Endodermal cell (in vitro differentiated cells): Measurements from ENCODE around the gene SLC26A8. TPM values are rescaled to one million over a fixed set of nuclear protein-coding genes. Genes with fewer than 3 reads are reported as not detected.
"Not testable (repeated sequence)": the region's sequence is repeated elsewhere in the genome, so short reads cannot be mapped to it uniquely, and the experiment has no call there.

Source experiments
- DNase-seq: peaks from one replicate; pipeline ENCODE4 v3.0.0-alpha.2; 2017
- H3K27ac ChIP-seq: 2 replicates; pipeline ENCODE4 v1.5.1; 2013; ENCODE audit warnings: mild to moderate bottlenecking, low read depth, low read length, moderate library complexity
- H3K27me3 ChIP-seq: 2 replicates; pipeline ENCODE4 v1.6.1; 2013; ENCODE audit warnings: mild to moderate bottlenecking, low read length, moderate library complexity; ENCODE audit not compliant: insufficient read depth, control insufficient read depth, poor library complexity, severe bottlenecking
- H3K36me3 ChIP-seq: 2 replicates; pipeline ENCODE4 v1.7.0; 2013; ENCODE audit warnings: mild to moderate bottlenecking, low read length, moderate library complexity; ENCODE audit not compliant: control insufficient read depth, insufficient read depth
- H3K4me1 ChIP-seq: one replicate; pipeline ENCODE4 v1.7.0; 2013; ENCODE audit warnings: low read length; ENCODE audit not compliant: control insufficient read depth, insufficient read depth
- H3K4me3 ChIP-seq: 2 replicates; pipeline ENCODE4 v1.5.1; 2013; ENCODE audit warnings: mild to moderate bottlenecking, low read length, moderate library complexity
- H3K9ac ChIP-seq: 2 replicates; pipeline ENCODE4 v1.6.1; 2013; ENCODE audit warnings: mild to moderate bottlenecking, low read length, moderate library complexity; ENCODE audit not compliant: poor library complexity, severe bottlenecking; ENCODE audit errors: extremely low read depth
- H3K9me3 ChIP-seq: 2 replicates; pipeline ENCODE4 v1.6.1; 2013; ENCODE audit warnings: mild to moderate bottlenecking, low read length, moderate library complexity; ENCODE audit not compliant: control insufficient read depth
- H3K27ac Mint-ChIP-seq: 2 replicates; pipeline ENCODE4 v1.8.0; 2020; ENCODE audit warnings: mixed read lengths
- H3K27me3 Mint-ChIP-seq: 2 replicates; pipeline ENCODE4 v1.8.0; 2021; ENCODE audit warnings: mild to moderate bottlenecking, mixed read lengths; ENCODE audit not compliant: insufficient read depth
- H3K36me3 Mint-ChIP-seq: 2 replicates; pipeline ENCODE4 v1.8.0; 2020; ENCODE audit warnings: low read depth, mixed read lengths
- H3K4me1 Mint-ChIP-seq: 2 replicates; pipeline ENCODE4 v1.8.0; 2020; ENCODE audit warnings: mixed read lengths
- H3K4me3 Mint-ChIP-seq: 2 replicates; pipeline ENCODE4 v1.8.0; 2020; ENCODE audit warnings: mild to moderate bottlenecking, moderate library complexity, mixed read lengths
- H3K9me3 Mint-ChIP-seq: 2 replicates; pipeline ENCODE4 v1.8.0; 2020; ENCODE audit warnings: mild to moderate bottlenecking, mixed read lengths
- CTCF ChIP-seq: fragments of 200-600 bp; sonication (generic); conservative IDR thresholded peaks from 2 replicates; pipeline ENCODE4 v1.5.0; 2021; ENCODE audit warnings: antibody characterized with exemption, mild to moderate bottlenecking
- WGBS, 2 experiments: methylation state at CpG; one replicate each; pipeline versions ENCODE4 v1.1.5 to v1.1.7; 2013; ENCODE audit warnings: missing lambda C conversion rate in 2 of 2, mixed read lengths in 1 of 2; ENCODE audit not compliant: insufficient coverage in 1 of 2, insufficient read length in 1 of 2; 5-methylcytosine and 5-hydroxymethylcytosine counted together
- total RNA-seq, 2 donors: library from RNA; stranded (reverse); fragmentation: NEBNext Ultra II Directional in 1 of 2; extraction: Animal tissue kit (Norgen Biotek cat#: 25700) in 1 of 2; gene quantifications; 2 replicates in 1 of 2; 3 replicates in 1 of 2; pipeline ENCODE4 v1.2.1, GENCODE V29; 2021

The SLC26A8 gene
- total RNA-seq, 2 donors from 2014 or later = not detected

- no peak overlapping the region for H3K27ac ChIP-seq
These were observed 82.1 kb downstream of the SLC26A8 start for GRCh38 chr6:35942355-35942754.

GRCh38 chr6:35941170-35941569 is 83.3 kb downstream of the SLC26A8 start:
- not testable (repeated sequence) for H3K9ac ChIP-seq, H3K4me1 ChIP-seq, H3K27me3 ChIP-seq, H3K4me1 Mint-ChIP-seq, H3K27ac ChIP-seq, H3K36me3 ChIP-seq, H3K9me3 ChIP-seq, H3K4me3 Mint-ChIP-seq, H3K27ac Mint-ChIP-seq, H3K27me3 Mint-ChIP-seq, H3K36me3 Mint-ChIP-seq, H3K4me3 ChIP-seq, DNase-seq
- peaks cover 39% of the 10 kb centered on the region for H3K9me3 Mint-ChIP-seq
- 92 to 93% methylated on average over 2 to 6 of the region's 7 CpGs for WGBS, 2 experiments

More at GRCh38 chr6:35942355-35942754, 82.1 kb downstream of the SLC26A8 start:
- no peak for TF ChIP-seq CTCF
- Mint-ChIP-seq H3K4me1 (no peaks in the 10 kb centered on the region), H3K27me3 (no peaks in the 10 kb centered on the region), H3K9me3 (peaks cover 35% of the 10 kb centered on the region), H3K27ac (no peak overlapping the region), H3K36me3 (no peaks in the 10 kb centered on the region), H3K4me3 (no peak overlapping the region)
- Histone ChIP-seq H3K4me1 (no peaks in the 10 kb centered on the region), H3K4me3 (no peak overlapping the region), H3K36me3 (no peaks in the 10 kb centered on the region), H3K9ac (no peak overlapping the region), H3K9me3 (peaks cover 5% of the 10 kb centered on the region), H3K27me3 (no peaks in the 10 kb centered on the region)
- DNase-seq = no peak

- not testable (repeated sequence) for H3K27ac ChIP-seq, H3K27me3 Mint-ChIP-seq, H3K4me1 Mint-ChIP-seq, DNase-seq, H3K27me3 ChIP-seq, H3K9ac ChIP-seq, H3K36me3 ChIP-seq, H3K36me3 Mint-ChIP-seq, H3K4me3 Mint-ChIP-seq, H3K4me3 ChIP-seq, H3K4me1 ChIP-seq, H3K9me3 ChIP-seq, H3K27ac Mint-ChIP-seq
- peaks cover 39% of the 10 kb centered on the region for H3K9me3 Mint-ChIP-seq
- 89 to 96% methylated on average over 2 of the region's 2 CpGs for WGBS, 2 experiments
These were observed 84.4 kb downstream of the SLC26A8 start for GRCh38 chr6:35940014-35940413.

- H3K27me3 ChIP-seq, DNase-seq, H3K36me3 ChIP-seq, H3K9ac ChIP-seq, H3K4me1 ChIP-seq, H3K4me1 Mint-ChIP-seq, H3K27me3 Mint-ChIP-seq, H3K27ac Mint-ChIP-seq, H3K9me3 ChIP-seq, H3K4me3 Mint-ChIP-seq, H3K4me3 ChIP-seq, H3K36me3 Mint-ChIP-seq, H3K27ac ChIP-seq: not testable (repeated sequence)
- H3K9me3 Mint-ChIP-seq = peaks cover 39% of the 10 kb centered on the region
- WGBS, 2 experiments = 83 to 95% methylated on average over 4 to 5 of the region's 5 CpGs
These were observed 85.2 kb downstream of the SLC26A8 start for GRCh38 chr6:35939259-35939658.
